ENCODE measurements around the gene ACYP2.

DNA sequence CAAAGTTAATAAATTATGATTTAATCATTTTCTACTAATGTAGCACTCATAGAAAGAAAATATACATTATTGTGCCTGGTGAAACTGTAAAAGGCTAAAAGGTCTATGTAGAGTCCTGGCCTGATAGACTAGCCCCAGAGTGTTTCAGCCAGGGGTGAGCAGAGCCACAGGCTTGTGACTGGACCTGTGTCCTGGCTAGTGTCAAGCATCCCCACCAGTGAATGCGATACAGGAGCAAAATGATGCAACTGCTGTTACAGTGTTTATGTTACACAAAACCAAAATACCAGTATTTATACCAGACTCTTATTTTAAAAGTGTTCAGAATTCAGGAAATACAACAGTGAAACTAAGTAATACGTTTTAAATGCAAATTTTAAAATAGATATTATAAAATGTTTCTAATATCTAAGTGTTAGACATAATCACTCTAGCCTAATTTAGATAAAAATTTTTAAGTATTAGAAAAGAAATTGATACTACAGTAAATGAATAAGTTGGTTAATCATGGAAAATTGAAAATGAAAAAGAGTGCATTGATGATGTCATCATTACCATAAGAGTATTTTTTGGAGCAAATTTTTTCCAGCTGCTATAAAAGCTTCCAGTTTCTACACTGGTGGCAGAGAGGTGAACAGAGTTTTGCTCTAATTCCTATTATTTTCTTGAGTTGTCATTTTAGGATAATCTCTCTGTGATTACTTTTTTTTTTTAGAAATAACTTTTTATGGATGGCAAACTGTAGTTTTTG lies 146.8 kb downstream of the ACYP2 start:
- TF ChIP-seq, protein P1, sequence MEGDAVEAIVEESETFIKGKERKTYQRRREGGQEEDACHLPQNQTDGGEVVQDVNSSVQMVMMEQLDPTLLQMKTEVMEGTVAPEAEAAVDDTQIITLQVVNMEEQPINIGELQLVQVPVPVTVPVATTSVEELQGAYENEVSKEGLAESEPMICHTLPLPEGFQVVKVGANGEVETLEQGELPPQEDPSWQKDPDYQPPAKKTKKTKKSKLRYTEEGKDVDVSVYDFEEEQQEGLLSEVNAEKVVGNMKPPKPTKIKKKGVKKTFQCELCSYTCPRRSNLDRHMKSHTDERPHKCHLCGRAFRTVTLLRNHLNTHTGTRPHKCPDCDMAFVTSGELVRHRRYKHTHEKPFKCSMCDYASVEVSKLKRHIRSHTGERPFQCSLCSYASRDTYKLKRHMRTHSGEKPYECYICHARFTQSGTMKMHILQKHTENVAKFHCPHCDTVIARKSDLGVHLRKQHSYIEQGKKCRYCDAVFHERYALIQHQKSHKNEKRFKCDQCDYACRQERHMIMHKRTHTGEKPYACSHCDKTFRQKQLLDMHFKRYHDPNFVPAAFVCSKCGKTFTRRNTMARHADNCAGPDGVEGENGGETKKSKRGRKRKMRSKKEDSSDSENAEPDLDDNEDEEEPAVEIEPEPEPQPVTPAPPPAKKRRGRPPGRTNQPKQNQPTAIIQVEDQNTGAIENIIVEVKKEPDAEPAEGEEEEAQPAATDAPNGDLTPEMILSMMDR (IDR thresholded peaks at IDR 0.05): no peak
- no peak for TF ChIP-seq POLR2A (IDR thresholded peaks at IDR 0.05)

All from Peyer's patch (tissue), 4 donors.